ENCODE data around the gene JMJD7.

Gene JMJD7

GRCh38 chr15:41814534-41814933 lies 13.4 kb upstream of the JMJD7 start:
- no peak for TF ChIP-seq CTCF (IDR thresholded peaks at IDR 0.05; ENCODE audit: low read depth, low read length)
- no peak overlapping the region for H3K4me3 ChIP-seq (ENCODE audit: low read depth, low read length)

GRCh38 chr15:41816788-41817187 lies 11.1 kb upstream of the JMJD7 start:
- TF ChIP-seq CTCF (IDR thresholded peaks at IDR 0.05; ENCODE audit: low read depth, low read length) = no peak
- H3K4me3 ChIP-seq (ENCODE audit: low read depth, low read length) = no peak overlapping the region

GRCh38 chr15:41817327-41817726 lies 10.6 kb upstream of the JMJD7 start:
- H3K4me3 ChIP-seq (ENCODE audit: low read depth, low read length) = no peak overlapping the region
- no peak for TF ChIP-seq CTCF (IDR thresholded peaks at IDR 0.05; ENCODE audit: low read depth, low read length)

GRCh38 chr15:41817781-41818180 lies 10.1 kb upstream of the JMJD7 start:
- TF ChIP-seq CTCF (IDR thresholded peaks at IDR 0.05; ENCODE audit: low read depth, low read length) = no peak
- no peak overlapping the region for H3K4me3 ChIP-seq (ENCODE audit: low read depth, low read length)

GRCh38 chr15:41819455-41820050 lies 8.3 kb upstream of the JMJD7 start:
- H3K4me3 ChIP-seq (ENCODE audit: low read depth, low read length) = no peak overlapping the region
- TF ChIP-seq CTCF (IDR thresholded peaks at IDR 0.05; ENCODE audit: low read depth, low read length) = no peak

GRCh38 chr15:41820791-41821423 lies 7.0 kb upstream of the JMJD7 start:
- no peak for TF ChIP-seq CTCF (IDR thresholded peaks at IDR 0.05; ENCODE audit: low read depth, low read length)
- no peak overlapping the region for H3K4me3 ChIP-seq (ENCODE audit: low read depth, low read length)

GRCh38 chr15:41821831-41822230 lies 6.1 kb upstream of the JMJD7 start:
- TF ChIP-seq CTCF (IDR thresholded peaks at IDR 0.05; ENCODE audit: low read depth, low read length) = no peak
- H3K4me3 ChIP-seq (ENCODE audit: low read depth, low read length) = no peak overlapping the region
